Measurements from ENCODE around the gene AP3D1.

Gene AP3D1

DNA sequence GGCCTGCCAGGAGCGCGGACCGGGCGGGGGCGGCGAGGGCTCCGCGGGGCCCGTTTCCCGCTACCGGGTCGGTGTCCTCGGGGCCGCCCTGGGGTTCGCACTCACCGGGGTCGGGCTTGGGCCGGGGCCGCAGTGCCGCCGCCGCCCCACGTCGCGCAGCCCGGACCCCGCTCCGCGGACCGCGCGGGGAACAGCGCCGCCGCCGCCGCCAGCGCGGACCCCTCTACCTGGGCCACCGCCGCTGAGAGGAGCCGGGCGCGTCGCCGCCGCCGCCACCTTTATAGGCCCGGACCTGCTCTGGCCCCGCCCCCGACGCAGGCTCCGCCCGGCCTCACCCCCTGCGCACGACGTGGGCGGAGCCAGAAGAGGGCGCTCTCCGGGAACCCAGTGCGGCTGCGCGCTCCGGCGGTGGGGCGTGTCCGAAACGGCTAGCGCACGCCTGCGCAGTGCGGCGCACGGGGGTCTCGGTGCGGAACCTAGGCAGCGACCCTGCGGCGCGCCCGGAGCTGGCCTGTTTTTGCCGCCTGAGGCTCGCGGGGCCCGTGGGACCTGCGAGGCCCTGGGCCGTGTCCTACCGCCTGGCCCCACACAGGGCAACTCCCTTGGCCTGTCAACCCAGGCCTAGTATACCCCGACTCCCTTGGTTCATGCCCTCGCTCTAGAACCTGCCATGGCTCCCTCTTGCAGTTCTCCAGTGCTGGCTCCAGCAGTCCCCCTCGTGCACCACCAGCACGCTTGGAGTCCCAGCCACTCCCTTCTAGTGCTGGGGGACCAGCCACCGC lies 100.2 kb downstream of the AP3D1 start, which contains the start of gene MKNK2:
MKNK2 (minus strand) TSS at position 254 of the 782 bp plus-strand sequence. CDS start 393 bp downstream, outside the sequence.
- TF ChIP-seq POLR2A (IDR thresholded peaks at IDR 0.05; ENCODE audit: extremely low read depth, insufficient read length), result peak; percentile 84
- no peak for TF ChIP-seq MYC (IDR thresholded peaks at IDR 0.05; ENCODE audit: low read depth, low read length)
- TF ChIP-seq MAX (IDR thresholded peaks at IDR 0.05; ENCODE audit: low read depth, low read length), result 0 out of 2 replicates have a peak, but pooled peaks have one; percentile 5
- TF ChIP-seq, protein P1, sequence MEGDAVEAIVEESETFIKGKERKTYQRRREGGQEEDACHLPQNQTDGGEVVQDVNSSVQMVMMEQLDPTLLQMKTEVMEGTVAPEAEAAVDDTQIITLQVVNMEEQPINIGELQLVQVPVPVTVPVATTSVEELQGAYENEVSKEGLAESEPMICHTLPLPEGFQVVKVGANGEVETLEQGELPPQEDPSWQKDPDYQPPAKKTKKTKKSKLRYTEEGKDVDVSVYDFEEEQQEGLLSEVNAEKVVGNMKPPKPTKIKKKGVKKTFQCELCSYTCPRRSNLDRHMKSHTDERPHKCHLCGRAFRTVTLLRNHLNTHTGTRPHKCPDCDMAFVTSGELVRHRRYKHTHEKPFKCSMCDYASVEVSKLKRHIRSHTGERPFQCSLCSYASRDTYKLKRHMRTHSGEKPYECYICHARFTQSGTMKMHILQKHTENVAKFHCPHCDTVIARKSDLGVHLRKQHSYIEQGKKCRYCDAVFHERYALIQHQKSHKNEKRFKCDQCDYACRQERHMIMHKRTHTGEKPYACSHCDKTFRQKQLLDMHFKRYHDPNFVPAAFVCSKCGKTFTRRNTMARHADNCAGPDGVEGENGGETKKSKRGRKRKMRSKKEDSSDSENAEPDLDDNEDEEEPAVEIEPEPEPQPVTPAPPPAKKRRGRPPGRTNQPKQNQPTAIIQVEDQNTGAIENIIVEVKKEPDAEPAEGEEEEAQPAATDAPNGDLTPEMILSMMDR (IDR thresholded peaks at IDR 0.05; ENCODE audit: low read depth, low read length), result peak; percentile 30
- peak within 1 kb of the TSS; percentile 68 for H3K4me3 ChIP-seq (ENCODE audit: low read depth, low read length)
- peak; percentile 78 for DNase-seq (ENCODE audit: low read depth)
